HepG2 (cell line): ENCODE data around the gene SNX27. TPM values are rescaled to one million over a fixed set of nuclear protein-coding genes. Genes with fewer than 3 reads are reported as not detected.

ENCODE experiments used
- CBX1 ChIP-seq: IDR thresholded peaks from one replicate; pipeline ENCODE4 v1.6.1; 2016; ENCODE audit warnings: antibody characterized with exemption, low read depth
- FOXA3 ChIP-seq: IDR thresholded peaks from 2 replicates; pipeline ENCODE4 v1.6.1; 2016; ENCODE audit warnings: missing genetic modification reagents, missing compliant biosample characterization
- ISX ChIP-seq: sonication (generic); formaldehyde crosslinking; conservative IDR thresholded peaks from 2 replicates; pipeline ENCODE4 v1.5.0; 2020; ENCODE audit warnings: missing genetic modification reagents
- JARID2 ChIP-seq: sonication (generic); formaldehyde crosslinking; IDR thresholded peaks from 2 replicates; pipeline ENCODE4 v1.8.1; 2023; ENCODE audit warnings: missing genetic modification reagents, inconsistent platforms; ENCODE audit not compliant: insufficient replicate concordance
- JUNB ChIP-seq: sonication (generic); formaldehyde crosslinking; IDR thresholded peaks from 2 replicates; pipeline ENCODE4 v1.8.0; 2022; ENCODE audit warnings: missing genetic modification reagents, mild to moderate bottlenecking, borderline replicate concordance
- KDM3A ChIP-seq: IDR thresholded peaks from 2 replicates; pipeline ENCODE4 v1.6.1; 2018; ENCODE audit warnings: low read depth, missing compliant biosample characterization
- SOX5 ChIP-seq: IDR thresholded peaks from 2 replicates; pipeline ENCODE4 v1.6.1; 2016; ENCODE audit warnings: borderline replicate concordance
- SOX6 ChIP-seq, 2 experiments: fragments of 450-650 bp in 1 of 2; sonication (generic) in 1 of 2; formaldehyde crosslinking in 1 of 2; IDR thresholded peaks; 2 replicates each; pipeline versions ENCODE4 v1.4.0 to v1.6.1; 2017 to 2020; ENCODE audit warnings: antibody characterized with exemption in 1 of 2, mild to moderate bottlenecking in 1 of 2, missing genetic modification reagents in 1 of 2
- STAT5B ChIP-seq: sonication (generic); formaldehyde crosslinking; IDR thresholded peaks from 2 replicates; pipeline ENCODE4 v1.4.0; 2020; ENCODE audit warnings: missing genetic modification reagents
- XBP1 ChIP-seq: sonication (generic); formaldehyde crosslinking; IDR thresholded peaks from 2 replicates; pipeline ENCODE4 v1.5.0; 2020; ENCODE audit warnings: missing genetic modification reagents
- ZFP36 ChIP-seq: fragments of 150-350 bp; IDR thresholded peaks from 2 replicates; pipeline ENCODE4 v1.6.1; 2018; ENCODE audit warnings: borderline replicate concordance, low read length, low read depth; ENCODE audit not compliant: partially characterized antibody
- ZNF20 ChIP-seq: sonication (generic); formaldehyde crosslinking; IDR thresholded peaks from 2 replicates; pipeline ENCODE4 v1.4.0; 2020; ENCODE audit warnings: mild to moderate bottlenecking, moderate library complexity, missing genetic modification reagents
- ZNF24 ChIP-seq: fragments of 450-650 bp; IDR thresholded peaks from 2 replicates; pipeline ENCODE4 v1.6.1; 2017; ENCODE audit warnings: antibody characterized with exemption, mild to moderate bottlenecking
- ZNF460 ChIP-seq: sonication (generic); formaldehyde crosslinking; IDR thresholded peaks from 2 replicates; pipeline ENCODE4 v1.5.1; 2020; ENCODE audit warnings: missing genetic modification reagents, mild to moderate bottlenecking, borderline replicate concordance
- ZNF501 ChIP-seq: sonication (generic); formaldehyde crosslinking; IDR thresholded peaks from 2 replicates; pipeline ENCODE4 v1.5.1; 2020; ENCODE audit warnings: mild to moderate bottlenecking, moderate library complexity, missing genetic modification reagents
- polyA plus RNA-seq, 8 experiments: library from polyadenylated mRNA; depleted of rRNA in 3 of 8; stranded (reverse) in 7 of 8; unstranded in 1 of 8; fragments of >200 nt; fragmentation: Illumina TruSeq in 4 of 8; extraction: Trizol in 4 of 8; gene quantifications; 2 replicates each; pipeline versions ENCODE4 v1.2.1 to v1.2.3, GENCODE V29; 2011 to 2016; ENCODE audit warnings: low read depth in 4 of 8, missing spikeins in 1 of 8, mixed read lengths in 1 of 8; ENCODE audit not compliant: insufficient read depth in 1 of 8
- total RNA-seq, 5 experiments: library from RNA; depleted of rRNA; stranded (reverse); fragments of >200 nt; fragmentation: Illumina TruSeq; extraction: Trizol; gene quantifications; 2 replicates each; pipeline ENCODE4 v1.2.3, GENCODE V29; 2016; ENCODE audit warnings: low read depth in 1 of 5
- TF ChIP-seq, protein P1 (sequence below): sonication (generic); formaldehyde crosslinking; IDR thresholded peaks from 2 replicates; pipeline ENCODE4 v1.9.0; 2022; ENCODE audit warnings: low read depth, missing genetic modification reagents
- TF ChIP-seq, protein P2 (sequence below): sonication (generic); formaldehyde crosslinking; IDR thresholded peaks from 2 replicates; pipeline ENCODE4 v1.8.0; 2022; ENCODE audit warnings: missing genetic modification reagents, low read depth, mild to moderate bottlenecking, borderline replicate concordance
- TF ChIP-seq, protein P3 (sequence below): sonication (generic); formaldehyde crosslinking; IDR thresholded peaks from 2 replicates; pipeline ENCODE4 v1.8.0; 2022; ENCODE audit warnings: low read depth, missing genetic modification reagents
- TF ChIP-seq, protein P4 (sequence below): sonication (generic); formaldehyde crosslinking; IDR thresholded peaks from 2 replicates; pipeline ENCODE4 v1.8.1; 2023; ENCODE audit warnings: mild to moderate bottlenecking, inconsistent platforms, moderate library complexity, missing genetic modification reagents, borderline replicate concordance
- TF ChIP-seq, protein P5 (sequence below): sonication (generic); formaldehyde crosslinking; IDR thresholded peaks from 2 replicates; pipeline ENCODE4 v1.5.0; 2020; ENCODE audit warnings: mild to moderate bottlenecking, low read depth, missing genetic modification reagents, borderline replicate concordance
- TF ChIP-seq, protein P6 (sequence below): IDR thresholded peaks from 2 replicates; pipeline ENCODE4 v1.6.1; 2012; ENCODE audit warnings: inconsistent platforms

The SNX27 gene
- total and polyA plus RNA-seq, 2 of the 13 experiments (the other 11 are each of a cell fraction or from before 2014, with no cell fraction given), result 14.4 to 17.8 TPM

DNA sequence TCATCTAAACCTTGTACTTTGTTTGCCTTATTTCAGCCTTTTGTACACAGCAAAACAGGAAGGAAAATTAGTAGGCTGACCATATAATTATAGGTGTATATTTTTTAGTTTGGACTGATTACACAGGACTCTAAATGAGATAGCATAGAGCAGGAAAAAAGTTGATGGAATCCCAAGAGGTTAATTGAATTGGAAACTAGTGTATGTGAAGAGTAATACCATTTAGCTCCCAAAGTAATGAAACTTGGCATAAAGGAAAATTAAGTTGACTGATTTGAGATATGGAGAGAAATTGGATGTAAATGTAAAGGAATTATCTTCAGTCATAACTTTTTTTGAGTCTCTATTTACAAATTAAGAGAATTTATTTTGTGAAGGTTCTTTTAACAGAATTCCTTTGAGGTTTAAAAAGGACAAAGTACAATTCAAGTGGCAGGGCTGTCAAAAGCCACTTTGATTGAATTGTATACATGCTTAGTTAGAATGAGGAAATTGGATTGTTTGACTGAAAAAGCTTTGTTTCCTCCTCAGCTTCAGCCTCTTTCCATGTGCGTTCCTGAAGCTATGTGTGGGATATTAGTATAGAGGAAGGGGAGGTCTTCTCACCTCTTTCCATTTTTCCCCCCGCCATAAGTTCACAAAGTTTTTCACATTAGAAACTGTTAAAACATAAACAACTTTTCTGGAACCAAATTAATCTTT is 26.4 kb downstream of the SNX27 start (continued):
- TF ChIP-seq, protein P1, sequence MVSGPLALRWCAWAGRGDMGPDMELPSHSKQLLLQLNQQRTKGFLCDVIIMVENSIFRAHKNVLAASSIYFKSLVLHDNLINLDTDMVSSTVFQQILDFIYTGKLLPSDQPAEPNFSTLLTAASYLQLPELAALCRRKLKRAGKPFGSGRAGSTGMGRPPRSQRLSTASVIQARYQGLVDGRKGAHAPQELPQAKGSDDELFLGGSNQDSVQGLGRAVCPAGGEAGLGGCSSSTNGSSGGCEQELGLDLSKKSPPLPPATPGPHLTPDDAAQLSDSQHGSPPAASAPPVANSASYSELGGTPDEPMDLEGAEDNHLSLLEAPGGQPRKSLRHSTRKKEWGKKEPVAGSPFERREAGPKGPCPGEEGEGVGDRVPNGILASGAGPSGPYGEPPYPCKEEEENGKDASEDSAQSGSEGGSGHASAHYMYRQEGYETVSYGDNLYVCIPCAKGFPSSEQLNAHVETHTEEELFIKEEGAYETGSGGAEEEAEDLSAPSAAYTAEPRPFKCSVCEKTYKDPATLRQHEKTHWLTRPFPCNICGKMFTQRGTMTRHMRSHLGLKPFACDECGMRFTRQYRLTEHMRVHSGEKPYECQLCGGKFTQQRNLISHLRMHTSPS (CRISPR knock-in tag), result no peak
- TF ChIP-seq SOX5 (CRISPR knock-in tag) (peak; percentile 74; the same call in 1 of the 2 replicates), KDM3A (CRISPR knock-in tag) (no peak), ZNF24 (no peak), JUNB (CRISPR knock-in tag) (no peak), ZNF460 (no peak), FOXA3 (CRISPR knock-in tag) (0 out of 2 replicates have a peak, but pooled peaks have one; percentile 7), SOX6 (IDR thresholded peaks at IDR 0.05) (no peak), SOX6 (CRISPR knock-in tag; IDR thresholded peaks at IDR 0.05) (peak; percentile 47; the same call in 1 of the 2 replicates), STAT5B (CRISPR knock-in tag) (no peak), ZNF501 (CRISPR knock-in tag) (no peak), ISX (CRISPR knock-in tag) (no peak), CBX1 (no peak), XBP1 (CRISPR knock-in tag) (no peak), JARID2 (CRISPR knock-in tag) (no peak), ZFP36 (no peak), ZNF20 (no peak)
- TF ChIP-seq, protein P2, sequence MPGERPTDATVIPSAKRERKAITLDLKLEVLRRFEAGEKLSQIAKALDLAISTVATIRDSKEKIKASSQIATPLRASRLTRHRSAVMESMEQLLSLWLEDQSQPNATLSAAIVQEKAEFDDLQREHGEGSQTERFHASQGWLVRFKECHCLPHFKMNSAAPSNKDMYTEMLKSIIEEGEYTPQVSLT (CRISPR knock-in tag), result no peak
- TF ChIP-seq, protein P3, sequence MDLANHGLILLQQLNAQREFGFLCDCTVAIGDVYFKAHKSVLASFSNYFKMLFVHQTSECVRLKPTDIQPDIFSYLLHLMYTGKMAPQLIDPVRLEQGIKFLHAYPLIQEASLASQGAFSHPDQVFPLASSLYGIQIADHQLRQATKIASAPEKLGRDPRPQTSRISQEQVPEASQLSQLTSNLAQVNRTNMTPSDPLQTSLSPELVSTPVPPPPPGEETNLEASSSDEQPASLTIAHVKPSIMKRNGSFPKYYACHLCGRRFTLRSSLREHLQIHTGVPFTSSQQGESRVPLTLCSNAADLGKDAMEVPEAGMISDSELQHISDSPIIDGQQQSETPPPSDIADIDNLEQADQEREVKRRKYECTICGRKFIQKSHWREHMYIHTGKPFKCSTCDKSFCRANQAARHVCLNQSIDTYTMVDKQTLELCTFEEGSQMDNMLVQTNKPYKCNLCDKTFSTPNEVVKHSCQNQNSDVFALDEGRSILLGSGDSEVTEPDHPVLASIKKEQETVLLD (CRISPR knock-in tag), result no peak
- TF ChIP-seq, protein P4, sequence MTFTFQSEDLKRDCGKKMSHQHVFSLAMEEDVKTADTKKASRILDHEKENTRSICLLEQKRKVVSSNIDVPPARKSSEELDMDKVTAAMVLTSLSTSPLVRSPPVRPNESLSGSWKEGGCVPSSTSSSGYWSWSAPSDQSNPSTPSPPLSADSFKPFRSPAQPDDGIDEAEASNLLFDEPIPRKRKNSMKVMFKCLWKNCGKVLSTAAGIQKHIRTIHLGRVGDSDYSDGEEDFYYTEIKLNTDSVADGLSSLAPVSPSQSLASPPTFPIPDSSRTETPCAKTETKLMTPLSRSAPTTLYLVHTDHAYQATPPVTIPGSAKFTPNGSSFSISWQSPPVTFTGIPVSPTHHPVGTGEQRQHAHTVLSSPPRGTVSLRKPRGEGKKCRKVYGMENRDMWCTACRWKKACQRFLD, result no peak
- TF ChIP-seq, protein P5, sequence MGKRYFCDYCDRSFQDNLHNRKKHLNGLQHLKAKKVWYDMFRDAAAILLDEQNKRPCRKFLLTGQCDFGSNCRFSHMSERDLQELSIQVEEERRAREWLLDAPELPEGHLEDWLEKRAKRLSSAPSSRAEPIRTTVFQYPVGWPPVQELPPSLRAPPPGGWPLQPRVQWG (CRISPR knock-in tag), result no peak
- TF ChIP-seq, protein P6, sequence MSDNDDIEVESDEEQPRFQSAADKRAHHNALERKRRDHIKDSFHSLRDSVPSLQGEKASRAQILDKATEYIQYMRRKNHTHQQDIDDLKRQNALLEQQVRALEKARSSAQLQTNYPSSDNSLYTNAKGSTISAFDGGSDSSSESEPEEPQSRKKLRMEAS, result 0 out of 2 replicates have a peak, but pooled peaks have one; percentile 21
